T1000 (cell line): ENCODE results near the gene NUP214.
"Not testable (repeated sequence)": the region's sequence is repeated elsewhere in the genome, so short reads cannot be mapped to it uniquely, and the experiment has no call there.

ENCODE experiments used
- DNase-seq: peaks from one replicate; lab custom pipeline; 2025; ENCODE audit warnings: mixed read lengths; lab: John Stamatoyannopoulos, UW

Gene NUP214

GRCh38 chr9:131160416-131161112 is 35.2 kb downstream of the NUP214 start:
- DNase-seq = no peak

GRCh38 chr9:131161585-131161984 is 36.2 kb downstream of the NUP214 start:
- no peak for DNase-seq

DNA sequence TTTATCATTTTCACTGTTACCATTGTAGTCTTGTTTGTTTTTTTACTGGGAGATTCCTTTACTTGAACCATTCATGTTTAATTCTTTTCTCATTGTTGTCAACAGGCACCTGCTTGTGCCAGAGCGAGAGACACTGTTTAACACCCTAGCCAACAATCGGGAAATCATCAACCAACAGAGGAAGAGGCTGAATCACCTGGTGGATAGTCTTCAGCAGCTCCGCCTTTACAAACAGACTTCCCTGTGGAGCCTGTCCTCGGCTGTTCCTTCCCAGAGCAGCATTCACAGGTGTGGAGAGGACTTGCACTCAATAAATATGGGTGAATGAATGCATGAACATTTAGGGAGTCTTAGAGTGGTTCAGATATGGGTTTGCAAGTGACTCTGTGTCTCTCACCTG is 37.5 kb downstream of the NUP214 start:
- no peak for DNase-seq

- no peak for DNase-seq
These were observed 40.1 kb downstream of the NUP214 start for GRCh38 chr9:131165523-131165922.

GRCh38 chr9:131167146-131167692 is 41.8 kb downstream of the NUP214 start:
- no peak for DNase-seq

GRCh38 chr9:131167936-131168335 is 42.5 kb downstream of the NUP214 start:
- DNase-seq = no peak

DNA sequence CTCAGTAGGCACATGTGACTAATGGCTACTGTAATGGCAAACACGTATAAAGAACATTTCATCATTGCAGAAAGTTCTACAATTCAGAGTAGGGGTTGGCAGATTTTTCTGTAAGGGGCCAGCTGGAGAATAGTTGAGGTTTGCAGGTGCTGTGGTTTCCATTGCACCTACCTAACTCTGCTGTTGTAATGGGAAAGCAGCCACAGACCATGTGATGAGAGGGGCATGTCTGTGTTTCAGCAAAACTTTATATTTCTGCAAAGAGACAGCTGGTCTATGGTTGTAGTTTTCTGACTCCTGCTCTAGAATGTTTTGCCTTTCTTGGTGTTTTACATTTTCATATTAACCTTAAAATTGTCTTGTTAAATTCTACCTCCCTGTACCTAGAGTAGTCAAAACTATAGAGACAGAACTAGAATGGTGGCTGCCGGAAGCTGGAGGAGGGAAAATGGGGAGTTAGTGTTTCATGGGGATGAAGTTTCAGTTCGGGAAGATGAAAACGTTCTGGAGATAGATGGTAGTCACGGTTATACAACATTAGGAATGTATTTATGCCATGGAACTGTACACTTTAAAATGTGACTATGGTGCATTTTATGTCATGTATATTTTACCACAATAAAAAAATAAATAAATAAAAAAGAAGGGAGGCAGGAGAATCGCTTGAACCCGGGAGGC is 44.3 kb downstream of the NUP214 start:
- no peak for DNase-seq

DNA sequence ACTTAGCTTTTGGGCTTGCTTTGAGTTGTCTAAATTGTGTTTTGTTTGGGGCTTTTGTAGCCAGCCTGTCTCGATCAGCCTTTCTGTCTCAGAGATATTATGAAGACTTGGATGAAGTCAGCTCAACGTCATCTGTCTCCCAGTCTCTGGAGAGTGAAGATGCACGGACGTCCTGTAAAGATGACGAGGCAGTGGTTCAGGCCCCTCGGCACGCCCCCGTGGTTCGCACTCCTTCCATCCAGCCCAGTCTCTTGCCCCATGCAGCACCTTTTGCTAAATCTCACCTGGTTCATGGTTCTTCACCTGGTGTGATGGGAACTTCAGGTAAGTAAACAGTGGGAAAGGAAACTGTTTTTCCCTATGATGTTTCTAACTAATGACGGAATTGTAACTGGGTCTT is 48.6 kb downstream of the NUP214 start:
- no peak for DNase-seq

DNA sequence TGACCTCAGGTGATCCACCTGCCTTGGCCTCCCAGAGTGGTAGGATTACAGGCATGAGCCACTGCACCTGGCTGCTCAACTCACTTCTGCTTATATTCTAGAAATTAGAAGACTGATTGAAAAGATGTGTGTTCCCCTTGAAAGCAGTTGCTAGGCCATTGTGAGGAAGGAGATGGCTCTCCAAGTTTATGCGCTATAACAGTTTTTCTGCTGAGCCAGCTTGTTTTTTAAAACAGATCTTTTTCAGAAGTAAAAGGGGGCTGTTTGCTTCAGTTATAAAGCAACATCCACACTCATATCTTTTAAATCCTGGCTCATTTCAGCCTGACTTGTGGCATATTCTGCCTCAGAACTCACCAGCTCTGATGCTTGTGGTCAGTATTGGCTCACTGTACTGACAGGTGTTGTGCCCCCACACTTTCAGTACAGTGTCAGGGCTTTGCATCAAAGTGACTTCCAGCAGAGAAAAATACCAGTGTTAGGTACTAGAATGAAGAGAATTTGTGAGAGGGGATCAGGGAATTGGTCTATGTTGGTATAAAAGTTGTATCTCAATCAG is 49.4 kb downstream of the NUP214 start:
- no peak for DNase-seq

DNA sequence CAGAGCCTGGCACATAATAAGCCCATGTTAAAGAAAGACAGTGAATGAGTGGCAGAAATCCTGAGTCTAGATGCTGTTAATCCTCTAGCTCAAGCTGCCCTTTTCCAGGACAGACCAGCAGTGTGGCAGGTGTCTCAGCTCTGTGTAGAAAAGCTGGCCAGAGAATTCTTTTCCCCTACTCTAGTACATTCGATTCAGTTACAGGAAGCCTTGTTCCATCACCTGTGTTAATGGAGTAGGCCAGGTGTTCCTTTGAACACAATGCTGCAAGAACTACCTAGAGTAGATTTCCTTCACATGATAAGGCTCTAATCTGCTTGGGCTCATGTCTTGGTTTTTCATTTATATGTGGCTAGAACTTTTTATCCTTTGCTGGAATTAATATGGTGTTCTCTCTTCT is 52.5 kb downstream of the NUP214 start:
- DNase-seq = no peak

- DNase-seq = no peak
These were observed 53.0 kb downstream of the NUP214 start for GRCh38 chr9:131178382-131178781.

DNA sequence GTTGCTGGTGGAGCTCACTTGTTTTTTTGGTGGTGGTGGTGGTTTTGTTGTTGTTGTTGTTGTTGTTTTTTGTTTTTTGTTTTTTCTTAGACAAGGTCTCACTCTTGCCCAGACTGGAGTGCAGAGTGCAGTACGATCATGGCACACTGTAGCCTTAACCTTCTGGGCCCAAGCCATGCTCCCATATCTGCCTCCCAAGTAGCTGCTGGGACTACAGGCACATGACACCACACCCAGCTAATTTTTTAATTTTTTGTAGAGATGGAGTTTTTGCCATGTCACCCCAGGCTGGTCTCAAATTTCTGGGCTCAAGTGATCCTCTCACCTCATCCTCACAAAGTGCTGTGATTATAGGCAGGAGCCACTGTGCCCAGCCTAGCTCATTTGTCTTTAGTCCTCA is 53.5 kb downstream of the NUP214 start:
- no peak for DNase-seq

DNA sequence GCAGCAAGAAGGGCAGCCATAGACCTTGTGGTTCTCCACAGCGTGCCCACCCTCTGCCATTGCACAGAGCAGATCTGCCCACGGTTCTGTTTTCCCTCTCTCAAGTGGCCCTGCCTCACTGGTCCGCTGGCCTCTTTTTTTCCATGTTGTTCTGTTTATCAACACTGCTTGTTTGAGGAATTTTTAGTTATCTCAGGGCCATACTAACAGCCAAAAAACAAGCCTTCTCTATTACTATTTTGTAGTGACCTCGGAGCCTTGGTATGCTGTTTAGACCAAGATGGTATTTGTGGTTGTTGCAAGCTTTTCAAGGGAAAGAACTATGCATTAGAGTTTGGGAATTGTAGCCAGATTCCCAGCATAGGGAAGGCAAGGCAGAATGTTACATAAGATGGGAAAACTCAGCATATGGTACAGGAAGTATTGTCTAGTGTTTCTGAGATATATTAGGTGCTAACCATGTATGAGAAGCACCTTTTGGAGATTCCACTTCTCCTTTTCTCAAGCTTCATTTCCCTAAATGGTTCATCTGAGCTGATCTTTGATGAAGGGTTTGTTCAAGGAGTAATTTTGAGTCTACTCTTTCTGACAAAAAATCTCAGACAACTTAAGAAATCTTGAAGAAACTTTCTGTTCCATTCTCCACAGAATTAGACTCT is 54.3 kb downstream of the NUP214 start:
- DNase-seq = no peak

DNA sequence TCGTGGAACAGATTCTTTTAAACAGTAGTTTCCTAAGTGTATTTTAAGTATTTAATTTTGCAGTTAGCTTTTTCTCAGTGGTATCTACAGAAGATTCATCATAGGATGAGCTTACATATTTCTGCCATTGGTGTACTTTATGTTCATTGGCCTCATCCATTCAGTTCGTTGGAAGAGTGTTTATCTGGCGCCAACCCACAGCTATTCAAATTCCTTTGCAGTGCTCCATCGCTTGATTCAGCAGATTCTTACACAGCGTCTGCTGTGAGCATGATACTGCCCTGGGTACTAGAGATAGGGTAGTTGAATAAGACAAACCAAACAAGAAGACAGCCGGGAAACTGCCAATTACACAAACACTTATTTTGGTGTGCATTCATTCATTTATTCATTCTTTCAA is 55.1 kb downstream of the NUP214 start:
- DNase-seq = no peak

DNA sequence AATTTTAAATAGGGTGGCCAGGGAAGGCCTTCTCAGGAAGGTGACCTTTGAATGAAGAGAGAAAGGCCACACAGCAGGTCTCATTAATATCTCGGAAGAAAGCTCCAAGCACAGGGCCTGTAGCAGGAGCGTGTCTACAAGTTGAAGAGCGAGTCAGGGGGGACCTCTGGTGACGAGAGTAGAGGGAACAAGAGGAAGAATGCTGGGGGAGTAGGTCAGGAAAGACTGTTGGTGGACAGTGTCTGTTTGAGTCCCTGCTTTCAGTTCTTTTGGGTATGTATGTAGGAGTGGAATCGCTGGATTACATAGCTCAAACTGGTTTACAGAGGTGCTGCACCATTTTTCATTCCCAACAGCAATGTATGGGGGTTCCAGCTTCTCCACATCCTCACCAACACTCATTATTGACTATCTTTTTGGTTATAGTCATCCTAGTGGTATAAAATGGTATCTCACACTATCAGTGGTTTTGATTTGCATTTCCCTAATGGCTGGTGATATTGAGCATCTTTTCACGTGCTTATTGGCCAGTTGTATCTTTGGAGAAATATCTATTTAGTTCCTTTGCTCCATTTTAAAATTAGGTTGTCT is 55.8 kb downstream of the NUP214 start:
- DNase-seq = no peak

DNA sequence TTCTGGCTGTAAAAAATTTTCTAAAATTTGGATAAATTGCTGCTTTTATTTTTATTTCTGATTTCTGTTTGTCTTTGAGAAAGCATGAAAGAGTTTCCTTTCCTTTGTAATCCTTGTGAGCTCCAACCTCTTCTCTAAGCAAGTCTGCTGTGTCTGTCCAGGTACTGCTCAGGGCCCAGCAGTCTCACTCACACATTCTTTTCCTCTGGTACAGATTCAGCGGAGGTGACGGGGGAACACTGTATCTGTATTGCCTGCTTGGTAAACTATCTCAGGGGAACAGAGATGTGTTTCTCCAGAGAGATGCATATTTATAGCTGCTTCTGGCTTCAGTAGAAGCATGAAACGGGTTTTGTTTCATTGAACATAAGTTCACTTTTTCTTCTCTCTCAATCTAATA is 60.5 kb downstream of the NUP214 start:
- DNase-seq = no peak

DNA sequence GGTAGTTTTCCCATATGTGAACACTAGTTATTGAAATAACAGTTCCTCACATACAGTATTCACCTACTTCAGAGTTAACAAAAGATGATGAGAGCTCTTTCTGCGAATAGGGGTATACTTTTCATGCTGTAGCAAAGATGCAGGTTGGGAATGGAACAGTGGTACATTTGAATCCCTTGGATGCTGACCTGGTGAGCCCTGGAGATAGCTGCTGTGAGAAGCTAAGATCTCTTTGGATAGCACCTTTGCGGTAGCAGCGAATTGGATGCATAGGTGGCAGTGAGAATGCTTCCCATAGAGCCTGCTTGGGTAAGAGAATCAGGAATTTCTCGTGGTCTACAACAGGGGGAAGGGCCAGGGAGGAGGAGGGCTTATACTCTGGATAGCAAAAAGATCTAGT is 61.2 kb downstream of the NUP214 start:
- no peak for DNase-seq

DNA sequence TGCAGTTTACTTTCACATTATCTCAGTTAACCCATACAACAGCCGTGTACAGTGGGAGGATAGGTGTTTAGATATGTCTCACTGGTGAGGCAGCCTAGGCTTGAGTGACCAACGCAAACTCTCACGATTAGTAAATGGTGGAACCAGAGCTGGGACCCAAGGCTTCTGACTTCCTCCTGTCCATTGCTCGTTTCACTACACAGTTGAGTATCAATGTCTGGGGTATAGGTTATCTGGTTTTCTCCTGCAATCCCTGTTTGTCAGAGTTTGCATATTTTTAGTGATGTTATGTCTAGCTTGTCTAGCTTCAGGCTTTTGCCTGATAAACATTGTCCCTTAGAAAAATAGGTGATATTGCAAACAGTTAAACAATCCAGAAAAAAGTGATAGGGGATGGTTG is 62.6 kb downstream of the NUP214 start:
- no peak for DNase-seq

DNA sequence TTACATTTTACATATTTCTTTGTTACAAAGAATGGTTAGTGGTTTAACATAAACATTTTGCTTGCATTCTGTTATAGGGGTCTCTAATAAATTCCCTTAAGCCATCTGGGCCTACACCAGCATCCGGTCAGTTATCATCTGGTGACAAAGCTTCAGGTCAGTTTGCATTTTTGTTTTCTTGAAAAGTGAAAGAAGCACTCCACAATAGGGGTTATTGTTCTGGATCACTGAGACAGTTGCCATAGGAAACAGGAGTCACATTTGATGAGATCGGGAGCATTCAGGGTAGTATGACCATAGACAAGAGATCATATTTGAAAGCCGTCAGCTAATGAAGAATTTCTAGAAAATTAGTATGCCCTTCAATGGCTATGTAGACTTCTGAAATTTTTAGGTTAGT is 63.6 kb downstream of the NUP214 start:
- DNase-seq = no peak

DNA sequence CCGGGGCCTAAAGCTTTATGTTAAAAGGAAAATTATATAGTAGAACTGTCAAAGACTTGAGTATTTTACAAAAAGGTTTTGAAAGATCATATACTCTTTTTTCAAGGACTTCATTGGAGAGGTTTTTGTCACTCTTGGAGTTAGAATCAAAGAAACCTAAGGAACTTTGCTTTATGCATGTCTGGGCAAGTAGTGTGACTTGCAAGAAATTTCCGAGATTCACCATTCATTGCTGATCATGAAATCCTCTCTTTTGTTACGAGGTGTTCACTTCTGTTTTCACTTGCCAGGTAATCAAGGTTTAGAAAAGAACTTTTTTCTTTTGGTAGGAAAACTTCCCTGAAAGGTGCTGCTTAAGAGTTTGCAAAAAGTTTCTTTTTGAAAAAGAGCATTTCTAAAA is 64.8 kb downstream of the NUP214 start:
- no peak for DNase-seq

DNA sequence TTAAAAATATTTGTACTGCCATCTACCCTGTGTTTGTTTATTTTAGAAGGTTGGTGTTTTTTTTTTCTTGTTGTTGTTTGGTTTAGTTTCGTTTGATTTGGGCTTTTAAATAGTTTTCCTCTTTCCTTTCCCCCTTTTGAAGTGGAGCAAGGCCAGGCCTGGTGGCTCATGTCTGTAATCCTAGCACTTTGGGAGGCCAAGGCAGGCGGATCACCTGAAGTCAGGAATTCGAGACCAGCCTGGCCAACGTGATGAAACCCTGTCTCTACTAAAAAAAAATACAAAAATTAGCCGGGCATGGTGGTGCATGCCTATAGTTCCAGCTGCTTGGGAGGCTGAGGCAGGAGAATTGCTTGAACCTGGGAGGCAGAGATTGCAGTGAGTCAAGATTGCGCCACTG is 65.6 kb downstream of the NUP214 start:
- DNase-seq = not testable (repeated sequence)

GRCh38 chr9:131191857-131192256 is 66.5 kb downstream of the NUP214 start:
- DNase-seq = no peak
